OCI-LY7 (cell line): ENCODE results near the gene EIF3A. TPM values are rescaled to one million over a fixed set of nuclear protein-coding genes. Genes with fewer than 3 reads are reported as not detected.

Experiments used
- BruUV-seq: library from RNA; stranded (reverse); fragments of 400-500 nt; replicated peaks from 2 replicates; lab custom pipeline; 2021; lab: Mats Ljungman, UMichigan
- CTCF ChIA-PET: fragments of 300-600 bp; sonication (Branson Sonifier 250); formaldehyde crosslinking; loops from one replicate; lab custom pipeline; 2022; ENCODE audit warnings: antibody characterized with exemption; ENCODE audit not compliant: unreplicated experiment; lab: Charles Lee
- POLR2A ChIA-PET: fragments of 300-600 bp; sonication (Branson Sonifier 250); formaldehyde crosslinking; loops from one replicate; lab custom pipeline; 2022; ENCODE audit warnings: antibody characterized with exemption; lab: Charles Lee
- DNase-seq: peaks from one replicate; pipeline ENCODE4 v3.0.0-alpha.2; 2015; ENCODE audit warnings: low spot score
- H2AFZ ChIP-seq: fragments of 200-600 bp; sonication (generic), shearing (Covaris generic); 2 replicates; pipeline ENCODE4 v1.6.1; 2014; ENCODE audit warnings: mild to moderate bottlenecking, antibody characterized with exemption, low read length, moderate library complexity
- H3K27ac ChIP-seq: fragments of 200-600 bp; sonication (generic); 2 replicates; pipeline ENCODE4 v1.5.1; 2014; ENCODE audit warnings: mixed run types, low read depth, mild to moderate bottlenecking, moderate library complexity, low read length, inconsistent platforms; ENCODE audit not compliant: poor library complexity, severe bottlenecking
- H3K36me3 ChIP-seq: fragments of 200-600 bp; sonication (generic); 2 replicates; pipeline ENCODE4 v1.6.1; 2014; ENCODE audit warnings: mild to moderate bottlenecking, antibody characterized with exemption, low read length, moderate library complexity, mixed read lengths; ENCODE audit not compliant: insufficient read depth
- H3K4me1 ChIP-seq: fragments of 200-600 bp; sonication (generic); 2 replicates; pipeline ENCODE4 v1.5.1; 2014; ENCODE audit warnings: mild to moderate bottlenecking, low read length; ENCODE audit not compliant: insufficient read depth, poor library complexity, severe bottlenecking
- H3K4me2 ChIP-seq: fragments of 200-600 bp; sonication (generic); 2 replicates; pipeline ENCODE4 v1.6.1; 2014; ENCODE audit warnings: mild to moderate bottlenecking, low read length
- H3K4me3 ChIP-seq: fragments of 200-600 bp; sonication (generic); 2 replicates; pipeline ENCODE4 v1.5.1; 2014; ENCODE audit warnings: mild to moderate bottlenecking, low read depth, low read length; ENCODE audit not compliant: poor library complexity, severe bottlenecking
- H3K79me2 ChIP-seq: fragments of 200-600 bp; sonication (generic); 2 replicates; pipeline ENCODE4 v1.6.1; 2016; ENCODE audit warnings: low read depth, mild to moderate bottlenecking, low read length, moderate library complexity, mixed read lengths; ENCODE audit not compliant: insufficient read depth
- H3K9me2 ChIP-seq: fragments of 200-600 bp; sonication (generic); 2 replicates; pipeline ENCODE4 v1.6.1; 2016; ENCODE audit warnings: mild to moderate bottlenecking, low read length, mixed read lengths; ENCODE audit not compliant: insufficient read depth
- H3K9me3 ChIP-seq: fragments of 200-600 bp; sonication (generic); 2 replicates; pipeline ENCODE4 v1.6.1; 2014; ENCODE audit warnings: mild to moderate bottlenecking, mixed run types, low read length, mixed read lengths
- H4K20me1 ChIP-seq: fragments of 200-600 bp; sonication (generic); 2 replicates; pipeline ENCODE4 v1.6.1; 2014; ENCODE audit warnings: mild to moderate bottlenecking, antibody characterized with exemption, low read length, moderate library complexity, mixed read lengths; ENCODE audit not compliant: insufficient read depth
- EZH2phosphoT487 ChIP-seq: fragments of 200-600 bp; sonication (generic); IDR thresholded peaks from 2 replicates; pipeline ENCODE4 v1.6.1; 2018; ENCODE audit warnings: low read depth, borderline replicate concordance, mild to moderate bottlenecking, mixed run types, antibody characterized with exemption, low read length, moderate library complexity, mixed read lengths
- intact Hi-C: fragments of 100-400 bp; cut with micrococcal nuclease; formaldehyde crosslinking; loops from one replicate; pipeline ENCODE4 v1.10.0; 2022; ENCODE audit not compliant: unreplicated experiment
- total RNA-seq, 2 experiments: library from RNA; depleted of rRNA in 1 of 2; stranded (reverse); fragments of >200 nt in 1 of 2; shearing (Covaris generic) in 1 of 2; gene quantifications; 2 replicates each; pipeline ENCODE4 v1.2.3, GENCODE V29; 2014 to 2022
- TF ChIP-seq, protein P1 (sequence below): fragments of 200-600 bp; sonication (generic); conservative IDR thresholded peaks from 2 replicates; pipeline ENCODE4 v1.5.1; 2014; ENCODE audit warnings: mild to moderate bottlenecking, antibody characterized with exemption, low read length, moderate library complexity, mixed read lengths

Gene EIF3A
- total RNA-seq, 2 experiments from 2014 or later = 83.0 to 171 TPM

DNA sequence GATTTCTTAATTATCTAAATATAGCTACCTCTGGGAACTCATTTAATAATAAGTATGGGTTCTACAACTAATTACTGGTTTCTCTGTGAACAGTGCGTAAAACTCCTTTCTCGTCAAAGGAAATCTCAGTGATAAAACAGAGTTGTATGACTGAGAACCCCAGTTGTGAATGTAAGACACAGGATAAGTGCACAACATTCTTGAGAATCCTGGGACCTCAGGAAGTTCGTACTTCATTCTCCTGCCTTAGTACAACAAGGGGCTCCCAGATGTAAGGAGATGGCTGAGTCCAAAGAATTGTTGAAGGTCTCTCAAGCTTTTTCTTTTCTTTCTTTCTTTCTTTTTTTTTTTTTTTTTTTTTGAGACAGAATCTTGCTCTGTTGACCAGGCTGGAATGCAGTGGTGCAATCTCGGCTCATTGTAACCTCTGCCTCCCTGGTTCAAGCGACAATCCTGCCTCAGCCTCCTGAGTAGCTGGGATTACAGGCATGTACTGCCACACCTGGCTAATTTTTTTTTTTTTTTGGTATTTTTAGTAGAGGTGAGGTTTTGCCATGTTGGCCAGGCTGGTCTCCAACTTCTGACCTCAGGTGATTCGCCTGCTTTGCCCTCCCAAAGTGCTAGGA lies 35.8 kb upstream of the EIF3A start:
- Histone ChIP-seq H3K4me2 (no peak overlapping the region), H3K9me2 (no peaks in the 10 kb centered on the region), H4K20me1 (no peaks in the 10 kb centered on the region), H3K27ac (no peak overlapping the region), H3K36me3 (peaks cover 51% of the 10 kb centered on the region), H3K9me3 (no peaks in the 10 kb centered on the region), H3K4me1 (peaks cover 19% of the 10 kb centered on the region), H3K4me3 (no peak overlapping the region), H3K79me2 (no peaks in the 10 kb centered on the region), H2AFZ (no peak overlapping the region)
- intact Hi-C loops = no loop called here
- BruUV-seq = no TSS peak
- POLR2A ChIA-PET = interaction anchor here (0.5 to 1.7 kb wide), 4 partner anchors 12 to 122 kb away, joined by 3 to 6 read pairs (median 3); partner anchors contain the start of gene DENND10
- DNase-seq = no peak
- CTCF ChIA-PET = no interaction called here
- TF ChIP-seq, protein P1, sequence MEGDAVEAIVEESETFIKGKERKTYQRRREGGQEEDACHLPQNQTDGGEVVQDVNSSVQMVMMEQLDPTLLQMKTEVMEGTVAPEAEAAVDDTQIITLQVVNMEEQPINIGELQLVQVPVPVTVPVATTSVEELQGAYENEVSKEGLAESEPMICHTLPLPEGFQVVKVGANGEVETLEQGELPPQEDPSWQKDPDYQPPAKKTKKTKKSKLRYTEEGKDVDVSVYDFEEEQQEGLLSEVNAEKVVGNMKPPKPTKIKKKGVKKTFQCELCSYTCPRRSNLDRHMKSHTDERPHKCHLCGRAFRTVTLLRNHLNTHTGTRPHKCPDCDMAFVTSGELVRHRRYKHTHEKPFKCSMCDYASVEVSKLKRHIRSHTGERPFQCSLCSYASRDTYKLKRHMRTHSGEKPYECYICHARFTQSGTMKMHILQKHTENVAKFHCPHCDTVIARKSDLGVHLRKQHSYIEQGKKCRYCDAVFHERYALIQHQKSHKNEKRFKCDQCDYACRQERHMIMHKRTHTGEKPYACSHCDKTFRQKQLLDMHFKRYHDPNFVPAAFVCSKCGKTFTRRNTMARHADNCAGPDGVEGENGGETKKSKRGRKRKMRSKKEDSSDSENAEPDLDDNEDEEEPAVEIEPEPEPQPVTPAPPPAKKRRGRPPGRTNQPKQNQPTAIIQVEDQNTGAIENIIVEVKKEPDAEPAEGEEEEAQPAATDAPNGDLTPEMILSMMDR = no peak
- TF ChIP-seq EZH2phosphoT487 = no peak

- no peak for DNase-seq
- CTCF ChIA-PET = no interaction called here
- Histone ChIP-seq H3K4me3 (no peak overlapping the region), H3K9me3 (no peaks in the 10 kb centered on the region), H3K27ac (no peak overlapping the region), H3K4me1 (peaks cover 17% of the 10 kb centered on the region), H3K79me2 (no peaks in the 10 kb centered on the region), H2AFZ (no peak overlapping the region), H4K20me1 (no peaks in the 10 kb centered on the region), H3K4me2 (no peak overlapping the region), H3K36me3 (peaks cover 52% of the 10 kb centered on the region), H3K9me2 (no peaks in the 10 kb centered on the region)
- BruUV-seq = no TSS peak
- POLR2A ChIA-PET = interaction anchor here (0.5 to 1.7 kb wide), 4 partner anchors 12 to 192 kb away, joined by 3 to 6 read pairs (median 3); partner anchors contain the start of gene DENND10
- intact Hi-C loops = no loop called here
- TF ChIP-seq, protein P1 = no peak
- no peak for TF ChIP-seq EZH2phosphoT487
Observed at GRCh38 chr10:119115926-119116325, 35.3 kb upstream of the EIF3A start.
